Measurements from ENCODE around the gene NALCN.

NALCN gene

DNA sequence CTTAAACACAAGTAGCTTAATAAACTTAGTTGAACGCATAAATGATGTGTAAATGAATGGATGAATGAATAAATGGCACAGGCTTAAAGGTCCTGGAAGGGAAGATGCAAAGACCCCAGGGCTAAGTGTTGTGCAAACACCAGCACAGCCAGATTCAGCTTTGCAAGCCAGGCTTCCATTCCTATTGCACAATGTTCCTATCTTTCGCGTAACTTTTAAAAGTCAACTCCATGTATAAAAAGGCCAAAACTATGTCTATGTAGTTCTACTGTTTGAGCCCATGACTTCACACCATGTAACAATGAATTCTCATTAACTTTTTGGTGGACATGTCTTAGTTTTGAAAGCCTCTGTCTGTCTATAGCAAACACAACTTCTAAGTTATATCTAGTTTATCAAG lies 226.0 kb downstream of the NALCN start:
- DNase-seq = no peak

DNA sequence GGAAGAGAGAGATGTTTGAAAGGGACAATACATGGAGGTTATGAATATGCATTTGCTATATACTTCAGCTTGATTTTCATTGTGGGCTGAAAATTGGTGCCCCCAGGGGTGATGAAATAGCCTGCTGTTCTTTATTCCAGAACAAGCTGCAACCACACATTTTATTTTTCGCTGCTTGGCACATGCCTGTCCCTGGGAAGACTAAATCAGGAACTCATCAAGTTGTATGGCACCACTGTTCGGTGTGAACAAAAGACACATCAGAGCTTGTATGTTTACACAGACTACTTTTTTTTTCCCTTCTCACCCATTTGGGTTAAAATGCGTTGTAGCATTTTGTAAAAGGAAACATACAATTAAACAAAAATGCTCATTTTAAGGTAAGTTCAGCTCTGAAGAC lies 230.7 kb downstream of the NALCN start:
- DNase-seq = no peak

DNA sequence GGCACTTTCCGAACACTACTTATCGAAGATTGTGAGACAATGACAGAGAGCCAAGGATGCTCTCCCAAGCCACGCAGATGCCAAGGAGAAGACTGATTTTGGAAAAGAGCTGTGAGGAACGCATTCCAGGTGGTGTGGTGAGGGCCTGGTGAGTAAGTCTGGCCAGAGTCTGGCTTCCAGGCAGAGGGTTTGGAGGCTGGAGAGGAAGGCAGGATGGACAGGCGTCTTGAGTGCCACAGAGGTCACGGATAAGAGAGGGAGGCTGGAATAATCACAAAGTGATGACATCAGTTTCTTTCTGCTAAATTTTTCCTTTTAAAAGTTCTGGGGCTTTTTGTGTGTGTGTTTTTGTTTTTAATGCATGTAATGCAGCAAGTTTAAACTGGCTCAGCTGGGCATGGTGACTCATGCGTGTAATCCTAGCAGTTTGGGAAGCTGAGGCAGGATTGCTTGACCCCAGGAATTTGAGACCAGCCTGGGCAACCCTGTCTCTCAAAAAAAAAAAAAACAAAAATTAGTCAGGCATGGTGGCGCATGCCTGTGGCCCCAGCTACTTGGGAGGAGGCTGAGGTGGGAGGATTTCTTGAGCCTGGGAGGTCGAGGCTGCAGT lies 235.1 kb downstream of the NALCN start:
- DNase-seq = no peak

DNA sequence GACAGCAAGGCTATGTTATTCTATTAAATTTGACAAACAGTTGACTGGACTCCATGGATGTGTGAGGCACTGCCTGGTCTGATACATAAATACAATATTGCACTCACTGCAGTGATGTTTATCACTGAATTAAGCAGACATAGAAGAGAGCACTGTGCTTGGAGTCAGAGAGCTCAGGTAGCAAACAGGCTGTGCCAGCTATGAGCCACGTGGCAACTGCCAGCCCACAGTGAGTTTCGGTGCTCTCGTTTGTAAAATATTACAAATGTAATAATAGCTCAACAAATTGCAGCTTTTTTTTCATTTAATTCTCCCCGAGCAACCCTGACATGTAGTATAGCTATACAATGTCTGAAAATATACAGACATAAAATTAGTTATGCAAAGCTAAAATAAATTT lies 237.3 kb downstream of the NALCN start:
- no peak for DNase-seq

DNA sequence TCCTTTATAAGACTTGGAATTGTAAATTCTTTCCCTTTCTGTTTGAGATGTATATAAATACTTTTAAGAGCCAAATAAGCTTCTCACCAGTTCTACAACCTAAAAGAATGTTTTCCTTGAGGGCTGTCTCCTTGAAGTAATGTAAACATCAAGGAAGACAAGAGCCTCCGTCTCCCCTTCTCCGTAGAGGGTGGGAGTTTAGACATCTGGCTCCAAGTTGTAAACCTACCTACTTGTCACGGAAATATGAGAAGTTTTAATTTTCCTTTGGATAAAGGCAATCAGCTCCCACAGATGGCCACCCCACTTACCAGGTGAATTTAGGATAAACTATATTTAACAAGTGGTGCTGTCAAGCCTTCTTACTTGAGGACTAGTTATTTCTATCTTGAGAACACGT lies 237.9 kb downstream of the NALCN start:
- no peak for DNase-seq

DNA sequence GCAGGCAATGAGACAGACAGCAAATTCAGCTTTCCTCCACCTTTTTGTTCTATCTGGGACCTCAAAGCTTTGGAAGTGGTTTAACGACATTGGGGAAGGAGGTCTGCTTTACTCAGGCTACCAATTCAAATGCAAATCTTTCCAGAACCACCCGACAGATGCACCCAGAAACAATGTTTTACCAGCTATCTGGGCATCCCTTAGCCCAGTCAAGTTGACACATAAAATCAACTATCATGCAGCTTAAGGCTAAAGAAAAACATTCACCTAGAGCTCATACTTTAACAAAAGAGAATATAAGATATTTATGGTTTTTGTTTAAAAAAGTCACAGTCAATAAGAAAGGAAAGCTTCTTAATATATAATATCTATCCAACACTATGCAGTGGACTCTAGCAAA lies 246.0 kb downstream of the NALCN start:
- no peak for DNase-seq

DNA sequence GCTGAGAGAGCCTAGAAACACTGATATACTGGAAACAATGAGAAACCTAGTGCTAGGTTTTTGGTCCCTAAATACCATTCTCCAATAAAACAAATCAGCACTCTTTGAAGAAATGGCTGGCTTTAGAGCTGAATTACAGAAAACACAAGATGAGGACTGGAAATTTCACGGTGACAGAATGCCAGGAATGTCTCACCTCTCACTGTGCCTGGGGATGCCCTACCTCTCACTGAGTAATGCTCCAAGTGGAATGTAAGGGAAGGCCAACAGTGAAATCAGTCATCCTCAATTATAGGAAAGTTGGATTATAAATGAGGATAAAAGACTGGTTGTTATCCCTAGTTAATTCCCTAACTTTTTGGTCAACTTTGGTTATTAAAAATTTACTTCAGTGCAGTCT lies 259.0 kb downstream of the NALCN start:
- DNase-seq = no peak

DNA sequence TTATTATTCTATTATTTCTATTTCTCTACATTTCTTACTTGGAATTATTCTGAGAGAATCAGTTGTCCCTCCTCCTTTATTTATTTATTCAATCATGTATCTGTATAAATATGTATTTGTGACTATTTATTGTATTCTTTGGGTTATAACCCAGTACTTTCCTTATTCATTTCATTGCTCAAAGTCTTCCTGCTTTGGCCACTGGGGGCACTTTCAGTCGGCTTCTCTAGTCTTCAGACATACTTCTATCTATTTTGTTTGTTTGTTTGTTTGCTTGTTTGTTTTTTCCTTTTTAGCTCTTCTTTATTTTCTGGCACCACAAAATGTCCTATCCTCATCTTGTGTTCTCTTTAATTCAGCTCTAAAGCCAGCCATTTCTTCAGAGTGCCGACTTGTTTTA lies 260.4 kb downstream of the NALCN start:
- DNase-seq = no peak

DNA sequence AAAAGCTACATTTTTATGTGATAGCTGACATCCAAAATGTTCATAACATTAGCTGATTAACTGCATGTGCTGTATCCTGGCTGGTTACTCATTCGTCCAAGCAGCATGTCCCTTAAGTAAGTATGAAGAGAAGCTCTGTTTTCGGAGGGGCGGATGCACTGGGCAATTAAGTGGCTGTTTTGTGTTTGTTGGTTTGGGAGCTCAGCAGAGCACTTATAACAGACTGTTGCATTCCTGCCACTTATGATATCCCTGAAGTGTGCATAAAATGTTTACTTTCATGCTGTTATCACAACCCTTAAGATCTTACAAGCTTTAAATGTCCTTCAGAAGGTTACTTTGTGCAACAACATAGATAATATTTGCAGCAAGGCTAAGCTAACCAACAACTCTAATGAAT lies 264.1 kb downstream of the NALCN start:
- DNase-seq = no peak

DNA sequence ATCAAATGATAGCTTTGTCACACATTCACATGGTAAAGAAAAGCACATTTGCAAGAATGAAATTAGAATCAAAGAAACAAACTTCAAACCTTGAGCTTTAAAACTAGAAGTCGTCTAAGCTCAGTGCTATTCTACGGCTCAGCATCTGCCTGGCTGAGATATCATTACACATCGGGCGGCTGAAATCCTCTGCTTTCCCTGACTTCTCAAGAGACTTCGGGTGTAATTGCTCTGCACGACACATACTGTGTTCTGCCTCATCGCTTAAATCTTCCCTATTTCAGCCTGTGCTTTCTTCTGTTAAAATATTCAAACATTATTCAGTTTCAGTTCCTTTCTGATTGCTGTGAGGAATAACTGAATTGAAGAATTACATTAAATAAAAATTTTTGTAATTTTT lies 265.3 kb downstream of the NALCN start:
- no peak for DNase-seq

DNA sequence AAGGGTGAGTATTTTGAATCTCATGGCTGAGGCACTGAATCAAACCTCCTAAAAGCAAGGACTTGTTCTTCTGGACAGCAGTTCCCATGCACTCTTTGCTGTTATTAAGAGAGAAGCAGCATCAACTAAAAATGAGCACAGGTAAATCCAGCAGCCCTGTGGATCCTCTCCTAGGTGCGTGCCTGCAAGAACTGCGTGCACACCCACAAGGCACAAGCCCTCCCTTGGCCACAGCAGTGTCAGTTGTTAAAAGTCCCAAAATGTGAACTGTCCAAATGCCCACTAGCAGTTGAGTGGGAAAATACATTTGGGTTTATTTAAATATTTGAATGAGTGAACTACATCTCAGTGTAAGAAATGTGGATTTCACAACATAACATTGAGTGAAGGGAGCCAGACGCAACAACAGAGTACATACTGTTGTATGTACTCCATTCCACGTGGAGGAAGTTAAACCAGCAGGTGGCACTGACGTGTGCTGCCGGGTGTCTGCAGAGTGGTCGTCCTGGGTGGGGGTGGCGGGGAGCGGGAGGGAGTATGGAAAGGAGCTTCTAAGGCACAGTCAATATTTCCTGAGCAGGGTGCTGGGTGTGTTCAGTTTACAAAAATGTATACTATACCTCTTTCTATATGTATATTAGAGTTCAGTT lies 266.4 kb downstream of the NALCN start:
- no peak for DNase-seq

DNA sequence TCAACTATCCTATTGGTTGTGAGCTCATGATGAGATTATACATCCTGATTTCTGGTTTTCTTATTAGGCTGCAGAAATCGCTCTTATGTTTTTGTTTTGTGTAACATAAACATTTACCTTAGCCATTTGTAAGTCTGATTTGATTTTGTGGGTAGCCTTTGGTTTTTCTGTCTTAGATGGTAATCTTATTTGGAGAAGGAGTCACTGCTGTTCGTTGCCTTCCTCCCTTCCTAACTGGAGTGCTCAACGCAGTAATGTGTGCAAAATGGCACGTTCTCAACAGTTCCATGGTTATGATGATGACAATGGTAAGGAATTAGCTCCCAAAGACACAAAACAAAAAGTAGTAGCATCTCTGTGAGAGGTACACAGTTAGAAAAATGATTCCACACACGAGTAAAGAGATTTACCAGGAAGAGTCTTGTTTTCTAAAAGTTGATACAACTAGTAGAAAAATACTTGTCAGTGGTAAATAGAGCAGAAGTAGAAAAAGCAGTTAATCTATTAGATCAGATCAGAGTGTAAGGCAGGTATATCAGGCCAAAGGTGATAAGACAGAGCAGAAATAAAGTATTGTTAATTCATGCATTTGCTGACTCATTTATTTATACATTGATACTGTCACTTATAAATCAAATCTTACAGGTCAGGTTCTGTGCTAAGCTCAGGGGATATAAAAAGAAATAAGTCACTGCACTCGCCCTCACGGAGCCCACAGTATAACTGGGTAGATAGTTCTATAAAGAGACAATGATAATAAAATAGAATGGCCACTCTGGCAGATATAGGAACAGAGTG lies 270.0 kb downstream of the NALCN start:
- no peak for DNase-seq

DNA sequence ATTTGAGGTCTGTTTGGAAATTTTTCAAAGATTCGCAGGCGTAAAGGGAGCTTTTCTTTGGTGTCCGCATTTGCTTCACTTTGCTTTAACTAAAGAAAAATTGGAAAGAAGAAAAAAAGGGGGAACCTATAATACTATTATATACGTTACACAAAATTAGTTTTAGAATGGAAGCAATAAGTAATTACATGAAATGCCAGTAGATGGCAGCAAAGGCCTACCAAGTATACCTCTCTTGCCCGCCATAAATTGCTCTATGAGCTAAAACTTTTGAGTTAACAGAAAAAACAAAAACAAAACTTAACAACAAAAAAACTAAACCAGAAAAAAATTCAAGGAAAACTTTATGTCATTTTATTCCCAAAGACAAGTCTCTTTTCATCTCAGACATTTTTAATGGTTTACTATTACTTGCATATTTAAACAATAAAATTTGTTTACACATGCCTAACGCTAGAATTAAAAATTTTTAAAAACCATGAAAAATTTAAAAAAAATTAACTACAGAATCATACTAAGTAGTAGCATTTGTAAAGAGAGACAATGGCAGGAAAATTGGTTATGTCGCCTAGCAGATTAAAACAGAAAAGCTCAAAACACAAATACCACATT lies 271.4 kb downstream of the NALCN start:
- peak; percentile 17 for DNase-seq

DNA sequence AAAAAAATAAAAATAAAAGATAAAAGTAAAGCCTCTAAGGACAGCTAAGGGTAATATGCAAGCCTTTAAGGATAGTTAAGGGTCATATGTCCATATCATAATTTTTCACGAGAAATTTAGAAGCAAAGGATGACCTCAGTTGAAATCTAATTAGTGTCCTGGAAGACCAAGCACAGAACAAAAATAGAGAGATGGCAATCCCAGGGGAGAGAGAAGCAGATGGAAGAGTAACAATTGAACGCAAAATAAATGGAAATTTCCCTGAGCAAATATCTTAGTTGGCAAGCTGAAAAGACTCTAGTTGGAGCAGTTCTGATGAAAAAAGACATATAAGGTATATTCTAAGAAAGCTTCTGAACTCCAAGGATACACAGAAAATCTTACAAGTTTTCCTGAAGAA lies 275.4 kb downstream of the NALCN start:
- no peak for DNase-seq

DNA sequence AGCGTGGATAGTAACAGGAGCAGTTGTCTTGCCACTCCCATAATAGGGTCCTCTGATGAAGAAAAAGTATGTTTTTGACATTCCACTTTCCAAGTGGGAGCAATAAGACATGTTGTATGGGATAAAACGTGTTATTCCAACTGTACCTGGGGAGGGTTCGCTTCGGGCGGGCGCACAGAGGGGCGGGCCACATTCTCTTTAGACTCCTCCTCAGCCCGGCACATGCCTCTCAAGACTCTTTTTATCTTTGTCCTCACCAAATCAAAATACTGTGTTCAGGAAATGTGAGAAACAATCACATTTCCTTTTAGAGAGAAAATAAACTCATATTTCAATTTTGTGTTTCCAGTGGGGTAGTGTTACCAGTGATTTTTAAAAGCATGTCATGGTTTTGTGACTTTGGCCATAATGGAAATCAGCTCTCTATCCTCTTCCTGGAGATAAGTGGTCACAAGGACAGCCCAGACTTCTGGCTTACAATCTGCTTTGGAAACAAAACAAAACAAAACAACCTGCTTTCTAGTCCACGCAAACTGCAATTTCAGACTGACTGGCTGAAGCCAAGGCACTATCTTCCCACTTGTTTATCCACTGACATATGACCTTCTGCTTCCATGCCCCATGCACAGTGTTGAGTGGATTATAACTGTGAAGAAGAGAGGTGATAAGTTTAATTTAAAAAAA lies 276.1 kb downstream of the NALCN start:
- DNase-seq = no peak

DNA sequence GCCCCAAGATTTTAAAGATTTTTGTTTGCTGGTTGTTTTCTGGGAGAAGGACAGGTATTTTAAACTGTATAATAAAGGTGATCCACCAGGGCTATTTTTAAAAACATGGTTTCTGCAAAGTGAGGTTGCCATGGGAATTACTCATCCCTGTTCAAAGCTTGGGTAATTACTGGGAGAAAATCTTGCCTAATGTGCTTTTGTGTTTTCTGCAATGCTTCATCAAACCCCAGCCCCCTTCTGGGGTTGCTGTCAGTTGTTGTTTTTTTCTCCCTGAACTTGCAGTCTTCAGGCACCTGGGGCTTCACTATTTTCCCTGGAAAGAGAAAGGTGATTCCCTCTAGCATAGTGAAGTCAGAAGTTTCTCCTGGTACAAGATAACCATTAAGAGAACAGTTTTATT lies 277.2 kb downstream of the NALCN start:
- DNase-seq = no peak

DNA sequence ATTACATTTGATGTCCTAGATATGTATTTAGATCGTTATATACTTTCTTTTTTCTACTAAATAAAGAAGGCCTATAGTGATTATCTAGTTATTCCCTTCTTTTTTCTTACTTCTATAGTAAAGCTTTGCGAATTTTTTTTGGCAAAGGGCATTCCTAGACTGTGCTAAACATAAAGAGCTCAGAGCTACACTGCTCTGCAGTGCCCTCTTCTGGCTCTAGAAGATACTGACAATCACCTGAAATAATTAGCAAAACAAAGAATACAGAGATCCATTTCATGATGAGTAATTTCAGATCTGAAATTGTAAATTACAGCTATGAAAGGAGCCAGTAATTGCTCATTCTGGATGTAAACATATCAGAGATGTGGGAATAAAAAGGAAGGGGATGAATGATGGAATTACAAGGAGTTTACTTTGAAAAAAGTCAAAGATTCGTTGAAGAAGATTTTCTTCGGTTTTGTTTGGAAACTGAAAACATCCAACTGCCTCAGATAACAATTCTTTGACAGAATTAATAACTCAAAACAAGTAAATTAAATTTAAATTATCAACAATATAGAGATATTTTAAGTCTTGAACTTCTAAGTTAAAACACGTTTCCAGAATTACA lies 288.5 kb downstream of the NALCN start:
- peak; percentile 14 for DNase-seq

DNA sequence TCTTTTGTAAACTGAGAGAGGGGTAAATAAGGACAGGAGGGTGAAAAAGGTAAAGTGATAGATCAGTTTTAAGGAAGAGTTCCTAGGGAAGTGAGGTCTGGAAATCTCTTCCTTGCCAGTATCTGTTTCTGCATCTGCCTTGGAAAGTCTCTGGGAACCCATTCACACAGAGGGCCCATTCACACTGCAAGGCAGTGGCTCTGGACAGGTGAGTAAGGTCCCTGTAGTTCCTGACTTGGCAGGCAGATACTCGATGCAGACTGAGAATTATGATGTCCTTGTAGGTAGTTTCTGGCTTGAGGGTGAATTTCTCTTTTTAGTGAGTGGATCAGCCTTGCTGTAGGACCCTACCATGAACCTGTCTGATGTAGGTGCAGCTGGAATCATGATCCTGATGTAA lies 293.3 kb downstream of the NALCN start:
- no peak for DNase-seq

DNA sequence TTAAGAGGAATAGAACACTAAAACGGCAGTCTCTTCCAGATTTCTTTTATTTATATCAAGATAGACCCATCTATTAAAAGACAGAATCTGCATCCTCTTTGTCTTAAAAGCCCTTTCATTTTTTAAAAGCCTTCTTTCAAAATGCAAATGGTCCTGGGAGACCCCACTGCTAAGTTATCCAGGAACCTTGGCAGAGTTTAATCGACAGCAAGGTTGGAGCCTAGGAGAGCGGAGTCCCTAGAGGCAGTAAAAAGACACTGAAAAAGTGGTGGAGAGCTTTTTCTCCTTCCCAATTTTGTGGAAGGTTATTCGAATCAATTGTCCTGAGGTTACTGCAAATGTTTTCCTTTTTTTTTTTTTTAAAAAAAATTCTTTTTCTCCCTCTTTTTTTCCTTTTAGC lies 294.7 kb downstream of the NALCN start:
- no peak for DNase-seq

DNA sequence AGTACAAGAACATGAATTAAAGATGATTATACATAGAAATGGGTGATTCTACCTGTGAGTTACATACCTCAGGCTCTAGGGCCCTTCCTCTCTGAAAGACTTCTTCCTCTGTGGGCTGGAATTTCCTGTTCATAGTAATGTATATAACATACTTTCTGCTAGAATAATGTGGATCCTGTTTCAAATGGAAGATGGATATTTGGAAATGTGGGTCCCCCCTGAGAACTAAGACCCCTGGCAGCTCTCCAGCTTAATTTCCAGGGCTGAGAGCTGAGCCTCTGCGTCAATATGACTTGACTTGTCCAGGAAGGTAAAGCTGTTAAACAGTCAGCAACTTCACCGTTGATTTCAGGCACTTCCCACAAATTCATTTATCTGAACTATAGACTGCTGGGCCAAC lies 296.3 kb downstream of the NALCN start:
- DNase-seq = no peak

DNA sequence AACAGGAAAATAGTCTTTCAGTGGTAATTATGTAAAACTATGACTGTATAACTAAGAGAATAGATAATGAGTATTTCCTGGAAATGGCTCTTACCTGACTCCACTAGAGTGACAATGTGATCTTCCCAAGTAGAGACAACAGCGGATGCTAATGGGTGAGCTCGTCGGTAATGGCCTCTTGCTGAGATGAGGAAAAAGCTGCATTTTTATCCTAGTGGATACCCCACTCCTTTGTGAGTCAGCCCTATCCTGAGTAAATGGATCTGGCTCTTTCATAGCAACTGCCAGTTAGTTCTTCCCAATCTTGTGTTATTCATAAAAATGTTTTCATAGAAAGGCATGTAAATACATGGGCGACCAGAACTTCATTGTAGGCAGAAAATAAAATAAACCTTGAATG lies 299.5 kb downstream of the NALCN start:
- no peak for DNase-seq

DNA sequence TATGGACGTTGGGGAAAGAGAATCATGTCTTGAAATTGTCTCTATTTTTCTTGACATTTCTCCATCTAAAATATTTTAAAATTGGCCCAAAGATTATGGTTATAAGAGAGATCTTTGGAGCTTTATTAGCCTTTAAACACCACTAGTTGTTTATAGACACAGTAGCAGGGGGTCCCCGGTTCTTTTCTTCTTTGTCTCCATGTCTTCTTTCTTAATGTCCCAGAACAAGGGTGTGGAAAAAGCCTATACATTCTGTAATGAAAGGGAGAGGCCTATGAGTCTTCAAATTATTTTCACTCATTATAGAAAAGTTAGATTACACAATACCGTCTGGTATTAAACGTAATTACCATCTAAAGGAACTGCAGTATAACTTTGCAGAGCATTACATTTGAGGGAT lies 300.0 kb downstream of the NALCN start:
- DNase-seq = no peak

DNA sequence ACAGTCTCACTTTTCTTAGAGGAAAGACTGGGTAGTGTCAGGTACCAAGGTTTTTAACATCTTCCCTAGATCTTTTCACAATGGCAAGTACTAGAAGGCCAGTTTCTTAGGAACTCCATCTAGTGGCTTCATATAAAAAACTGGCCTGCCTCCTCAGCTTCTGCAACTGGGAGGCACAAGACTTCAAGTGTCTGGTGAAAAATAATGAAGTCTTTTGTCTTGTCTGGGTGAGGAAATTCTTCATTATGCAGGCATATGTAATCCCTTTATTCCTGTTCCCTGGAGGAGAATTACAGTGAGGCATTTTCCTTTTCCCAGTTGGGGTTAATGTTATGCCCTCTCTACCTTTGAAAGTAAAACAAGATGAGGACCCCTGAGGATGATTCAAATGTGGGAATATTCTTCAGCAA lies 300.5 kb downstream of the NALCN start:
- no peak for DNase-seq
